Measurements from ENCODE around the gene SCAMP1.

SCAMP1 gene

DNA sequence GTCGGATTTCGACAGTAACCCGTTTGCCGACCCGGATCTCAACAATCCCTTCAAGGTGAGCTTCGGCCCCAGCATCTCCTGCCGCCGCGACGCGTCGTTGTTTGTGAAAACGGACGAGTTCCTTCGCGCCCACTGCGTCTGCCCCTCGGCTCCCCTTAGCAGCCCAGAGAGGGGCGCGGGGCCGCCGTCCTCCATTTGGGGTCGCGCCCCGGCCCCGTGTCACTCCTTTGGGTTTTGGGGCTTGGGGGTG lies 182 bp downstream of the SCAMP1 start:
- Histone ChIP-seq H3K36me3 (ENCODE audit: control insufficient read depth in 2 of 2, insufficient read depth in 1 of 2, low read length in 2 of 2) (peaks cover 0 to 4% of the 10 kb centered on the region in 2 experiments; a peak in 1 of 3 replicates), H3K4me3 (ENCODE audit: low read depth, low read length) (peak overlapping the region; percentile 93), H3K27ac (ENCODE audit: extremely low read depth, low read depth, low read length) (peak overlapping the region; percentile 95), H3K4me1 (ENCODE audit: control insufficient read depth, insufficient read depth, low read length) (0 out of 2 replicates have a peak, but pooled peaks cover 4% of the 10 kb centered on the region), H3K9me3 (ENCODE audit: control insufficient read depth, insufficient read depth, low read depth, low read length) (no peaks in the 10 kb centered on the region)
- CTCF ChIA-PET = interaction anchor here (0.9 to 2.1 kb wide), 7 partner anchors 13 to 216 kb away, joined by 3 to 9 read pairs (median 4); partner anchors contain the start of gene AP3B1
- POLR2A ChIA-PET = interaction anchor here (0.7 to 2.2 kb wide), 6 partner anchors 12 to 288 kb away, joined by 3 to 38 read pairs (median 3); partner anchors contain the start of genes AP3B1 and LHFPL2
- TF ChIP-seq YY1 (tag by site-specific recombination; IDR thresholded peaks at IDR 0.05) (peak; percentile 21; the same call in 1 of the 2 replicates), ZNF404 (tag by site-specific recombination; IDR thresholded peaks at IDR 0.05) (no peak), ZNF18 (tag by site-specific recombination; IDR thresholded peaks at IDR 0.05) (no peak), IKZF3 (tag by site-specific recombination; IDR thresholded peaks at IDR 0.05) (no peak), ZNF664 (tag by site-specific recombination; IDR thresholded peaks at IDR 0.05) (no peak), ZNF513 (tag by site-specific recombination; IDR thresholded peaks at IDR 0.05) (no peak), ZNF747 (tag by site-specific recombination; IDR thresholded peaks at IDR 0.05) (no peak), SCRT1 (tag by site-specific recombination; IDR thresholded peaks at IDR 0.05; ENCODE audit: borderline replicate concordance) (no peak), ZNF175 (tag by site-specific recombination; IDR thresholded peaks at IDR 0.05) (no peak), ZNF660 (tag by site-specific recombination; IDR thresholded peaks at IDR 0.05) (no peak), SETDB1 (IDR thresholded peaks at IDR 0.05; ENCODE audit: insufficient read length, low read length) (no peak), ZNF624 (tag by site-specific recombination; IDR thresholded peaks at IDR 0.05) (no peak), ZNF248 (tag by site-specific recombination; IDR thresholded peaks at IDR 0.05) (no peak), ZSCAN18 (tag by site-specific recombination; IDR thresholded peaks at IDR 0.05) (no peak), ZNF777 (tag by site-specific recombination; IDR thresholded peaks at IDR 0.05; ENCODE audit: borderline replicate concordance) (peak; percentile 89), ZNF621 (tag by site-specific recombination; IDR thresholded peaks at IDR 0.05) (no peak), ZNF530 (tag by site-specific recombination; IDR thresholded peaks at IDR 0.05; ENCODE audit: low read depth) (no peak), ZNF76 (tag by site-specific recombination; IDR thresholded peaks at IDR 0.05; ENCODE audit: borderline replicate concordance, low read depth) (no peak), ZBTB7A (tag by site-specific recombination; IDR thresholded peaks at IDR 0.05; ENCODE audit: low read depth) (peak; percentile 55; the same call in 1 of the 2 replicates), ZNF426 (tag by site-specific recombination; IDR thresholded peaks at IDR 0.05) (no peak), ZNF26 (tag by site-specific recombination; IDR thresholded peaks at IDR 0.05) (no peak), ZBTB6 (tag by site-specific recombination; IDR thresholded peaks at IDR 0.05) (no peak), PRDM2 (tag by site-specific recombination; IDR thresholded peaks at IDR 0.05; ENCODE audit: borderline replicate concordance) (no peak), ZNF423 (tag by site-specific recombination; IDR thresholded peaks at IDR 0.05) (0 out of 2 replicates have a peak, but pooled peaks have one; percentile 81), ZNF114 (tag by site-specific recombination; IDR thresholded peaks at IDR 0.05) (no peak), BCL11B (tag by site-specific recombination; IDR thresholded peaks at IDR 0.05; ENCODE audit: low read depth) (no peak)
